ENCODE results near the gene HKDC1.
"Not testable (repeated sequence)": the region's sequence is repeated elsewhere in the genome, so short reads cannot be mapped to it uniquely, and the experiment has no call there.

Gene HKDC1

GRCh38 chr10:69220041-69220451, at the start of gene HKDC1:
HKDC1 (plus strand) TSS chr10:69220332; CDS start chr10:69220436, 104 bp downstream.
- H3K27ac ChIP-seq (ENCODE audit: low read depth, low read length), result no peak within 1 kb of the TSS
- H3K4me1 ChIP-seq (ENCODE audit: insufficient read depth, low read length), result no peaks in the 10 kb centered on the region
- no peaks in the 10 kb centered on the region for H3K9me3 ChIP-seq (ENCODE audit: low read length)
- H3K36me3 ChIP-seq (ENCODE audit: insufficient read depth, low read length), result no peaks in the 10 kb centered on the region
- no peak within 1 kb of the TSS for H3K4me3 ChIP-seq (ENCODE audit: low read depth in 1 of 2, low read length in 2 of 2)
- no peak within 1 kb of the TSS for H3K9ac ChIP-seq (ENCODE audit: low read length)
- no peaks in the 10 kb centered on the region for H3K27me3 ChIP-seq (ENCODE audit: control insufficient read depth in 1 of 2, insufficient read depth in 2 of 2, low read length in 2 of 2)

- Histone ChIP-seq H3K36me3 (ENCODE audit: insufficient read depth, low read length) (peaks cover 21% of the 10 kb centered on the region), H3K27ac (ENCODE audit: low read depth, low read length) (no peak overlapping the region), H3K4me3 (ENCODE audit: low read depth in 1 of 2, low read length in 2 of 2) (no peak overlapping the region), H3K9ac (ENCODE audit: low read length) (no peak overlapping the region), H3K27me3 (ENCODE audit: control insufficient read depth in 1 of 2, insufficient read depth in 2 of 2, low read length in 2 of 2) (no peaks in the 10 kb centered on the region), H3K9me3 (ENCODE audit: low read length) (no peaks in the 10 kb centered on the region), H3K4me1 (ENCODE audit: insufficient read depth, low read length) (no peaks in the 10 kb centered on the region)
Observed at GRCh38 chr10:69172241-69172982, 47.7 kb upstream of the HKDC1 start.

- not testable (repeated sequence) for H3K4me3 ChIP-seq (ENCODE audit: low read depth in 1 of 2, low read length in 2 of 2)
- H3K36me3 ChIP-seq (ENCODE audit: insufficient read depth, low read length), result peaks cover 13% of the 10 kb centered on the region
Observed at GRCh38 chr10:69175326-69175725, 44.8 kb upstream of the HKDC1 start.

GRCh38 chr10:69176823-69177222, 43.3 kb upstream of the HKDC1 start:
- no peak overlapping the region for H3K4me3 ChIP-seq (ENCODE audit: low read depth in 1 of 2, low read length in 2 of 2)
- no peaks in the 10 kb centered on the region for H3K9me3 ChIP-seq (ENCODE audit: low read length)
- H3K9ac ChIP-seq (ENCODE audit: low read length), result no peak overlapping the region
- H3K36me3 ChIP-seq (ENCODE audit: insufficient read depth, low read length), result peaks cover 5% of the 10 kb centered on the region
- H3K27ac ChIP-seq (ENCODE audit: low read depth, low read length), result no peak overlapping the region
- H3K27me3 ChIP-seq (ENCODE audit: control insufficient read depth in 1 of 2, insufficient read depth in 2 of 2, low read length in 2 of 2), result no peaks in the 10 kb centered on the region
- H3K4me1 ChIP-seq (ENCODE audit: insufficient read depth, low read length), result peaks cover 18% of the 10 kb centered on the region

More at GRCh38 chr10:69175326-69175725, 44.8 kb upstream of the HKDC1 start:
- H3K9me3 ChIP-seq (ENCODE audit: low read length); H3K4me1 ChIP-seq (ENCODE audit: insufficient read depth, low read length); H3K27me3 ChIP-seq (ENCODE audit: control insufficient read depth in 1 of 2, insufficient read depth in 2 of 2, low read length in 2 of 2); H3K9ac ChIP-seq (ENCODE audit: low read length); H3K27ac ChIP-seq (ENCODE audit: low read depth, low read length): not testable (repeated sequence)

- H3K36me3 ChIP-seq (ENCODE audit: insufficient read depth, low read length), result peaks cover 8% of the 10 kb centered on the region
- peak overlapping the region; percentile 98 for H3K27ac ChIP-seq (ENCODE audit: low read depth, low read length)
- H3K4me1 ChIP-seq (ENCODE audit: insufficient read depth, low read length), result peaks cover 25% of the 10 kb centered on the region
- no peaks in the 10 kb centered on the region for H3K9me3 ChIP-seq (ENCODE audit: low read length)
- H3K4me3 ChIP-seq (ENCODE audit: low read depth in 1 of 2, low read length in 2 of 2), result peak overlapping the region; percentile 98 to 100
- peak overlapping the region; percentile 99 for H3K9ac ChIP-seq (ENCODE audit: low read length)
- H3K27me3 ChIP-seq (ENCODE audit: control insufficient read depth in 1 of 2, insufficient read depth in 2 of 2, low read length in 2 of 2), result no peaks in the 10 kb centered on the region
Observed at GRCh38 chr10:69179089-69179742, 40.9 kb upstream of the HKDC1 start.

- Histone ChIP-seq H3K4me3 (ENCODE audit: low read depth in 1 of 2, low read length in 2 of 2) (peak within 1 kb of the TSS; percentile 98 to 100), H3K9ac (ENCODE audit: low read length) (peak within 1 kb of the TSS; percentile 99), H3K36me3 (ENCODE audit: insufficient read depth, low read length) (peaks cover 8% of the 10 kb centered on the region), H3K27me3 (ENCODE audit: control insufficient read depth in 1 of 2, insufficient read depth in 2 of 2, low read length in 2 of 2) (no peaks in the 10 kb centered on the region), H3K27ac (ENCODE audit: low read depth, low read length) (peak within 1 kb of the TSS; percentile 98), H3K9me3 (ENCODE audit: low read length) (no peaks in the 10 kb centered on the region), H3K4me1 (ENCODE audit: insufficient read depth, low read length) (peaks cover 25% of the 10 kb centered on the region)
Observed at GRCh38 chr10:69179743-69180524, 40.2 kb upstream of the HKDC1 start, which contains the start of gene SUPV3L1. SUPV3L1 (plus strand) TSS chr10:69180234; CDS start chr10:69180292, 58 bp downstream.

GRCh38 chr10:69180525-69181204, 39.5 kb upstream of the HKDC1 start:
- Histone ChIP-seq H3K4me3 (ENCODE audit: low read depth in 1 of 2, low read length in 2 of 2) (peak overlapping the region; percentile 98 to 100), H3K36me3 (ENCODE audit: insufficient read depth, low read length) (peaks cover 8% of the 10 kb centered on the region), H3K9me3 (ENCODE audit: low read length) (no peaks in the 10 kb centered on the region), H3K27me3 (ENCODE audit: control insufficient read depth in 1 of 2, insufficient read depth in 2 of 2, low read length in 2 of 2) (no peaks in the 10 kb centered on the region), H3K9ac (ENCODE audit: low read length) (peak overlapping the region; percentile 99), H3K27ac (ENCODE audit: low read depth, low read length) (peak overlapping the region; percentile 98), H3K4me1 (ENCODE audit: insufficient read depth, low read length) (peaks cover 25% of the 10 kb centered on the region)

- H3K9me3 ChIP-seq (ENCODE audit: low read length), result no peaks in the 10 kb centered on the region
- peaks cover 14% of the 10 kb centered on the region for H3K36me3 ChIP-seq (ENCODE audit: insufficient read depth, low read length)
- no peak overlapping the region for H3K27ac ChIP-seq (ENCODE audit: low read depth, low read length)
- H3K4me3 ChIP-seq (ENCODE audit: low read depth in 1 of 2, low read length in 2 of 2), result peak overlapping the region in 1 of 2 donors; percentile 100
- H3K4me1 ChIP-seq (ENCODE audit: insufficient read depth, low read length), result peaks cover 25% of the 10 kb centered on the region
- H3K27me3 ChIP-seq (ENCODE audit: control insufficient read depth in 1 of 2, insufficient read depth in 2 of 2, low read length in 2 of 2), result no peaks in the 10 kb centered on the region
- H3K9ac ChIP-seq (ENCODE audit: low read length), result no peak overlapping the region
Observed at GRCh38 chr10:69181433-69181832, 38.7 kb upstream of the HKDC1 start.

GRCh38 chr10:69182005-69182404, 38.1 kb upstream of the HKDC1 start:
- H3K4me1 ChIP-seq (ENCODE audit: insufficient read depth, low read length), result peaks cover 25% of the 10 kb centered on the region
- no peaks in the 10 kb centered on the region for H3K9me3 ChIP-seq (ENCODE audit: low read length)
- no peaks in the 10 kb centered on the region for H3K27me3 ChIP-seq (ENCODE audit: control insufficient read depth in 1 of 2, insufficient read depth in 2 of 2, low read length in 2 of 2)
- peaks cover 20% of the 10 kb centered on the region for H3K36me3 ChIP-seq (ENCODE audit: insufficient read depth, low read length)
- no peak overlapping the region for H3K9ac ChIP-seq (ENCODE audit: low read length)
- H3K4me3 ChIP-seq (ENCODE audit: low read depth in 1 of 2, low read length in 2 of 2), result no peak overlapping the region
- H3K27ac ChIP-seq (ENCODE audit: low read depth, low read length), result no peak overlapping the region

- Histone ChIP-seq H3K9ac (ENCODE audit: low read length) (no peak overlapping the region), H3K27me3 (ENCODE audit: control insufficient read depth in 1 of 2, insufficient read depth in 2 of 2, low read length in 2 of 2) (no peaks in the 10 kb centered on the region), H3K27ac (ENCODE audit: low read depth, low read length) (no peak overlapping the region), H3K9me3 (ENCODE audit: low read length) (no peaks in the 10 kb centered on the region), H3K4me1 (ENCODE audit: insufficient read depth, low read length) (peaks cover 7% of the 10 kb centered on the region), H3K36me3 (ENCODE audit: insufficient read depth, low read length) (peaks cover 40% of the 10 kb centered on the region), H3K4me3 (ENCODE audit: low read depth in 1 of 2, low read length in 2 of 2) (no peak overlapping the region)
Observed at GRCh38 chr10:69186524-69186923, 33.6 kb upstream of the HKDC1 start.

GRCh38 chr10:69201045-69201444, 19.1 kb upstream of the HKDC1 start:
- H3K4me3 ChIP-seq (ENCODE audit: low read depth in 1 of 2, low read length in 2 of 2), result no peak overlapping the region
- no peaks in the 10 kb centered on the region for H3K9me3 ChIP-seq (ENCODE audit: low read length)
- H3K27me3 ChIP-seq (ENCODE audit: control insufficient read depth in 1 of 2, insufficient read depth in 2 of 2, low read length in 2 of 2), result no peaks in the 10 kb centered on the region
- H3K27ac ChIP-seq (ENCODE audit: low read depth, low read length), result no peak overlapping the region
- H3K9ac ChIP-seq (ENCODE audit: low read length), result no peak overlapping the region
- peaks cover 38% of the 10 kb centered on the region for H3K36me3 ChIP-seq (ENCODE audit: insufficient read depth, low read length)
- no peaks in the 10 kb centered on the region for H3K4me1 ChIP-seq (ENCODE audit: insufficient read depth, low read length)
